Esophagus squamous epithelium (tissue), 4 donors: Measurements from ENCODE around the gene VASH2.

Experiments used
- CTCF ChIP-seq, 6 experiments: fragments of 450-650 bp in 4 of 6; fragments of 200-600 bp in 2 of 6; sonication (generic) in 2 of 6; IDR thresholded peaks; one replicate each; pipeline ENCODE4 v1.5.1; 2016 to 2019; ENCODE audit warnings: antibody characterized with exemption in 6 of 6, mild to moderate bottlenecking in 4 of 6, moderate library complexity in 4 of 6
- POLR2A ChIP-seq, 4 donors: fragments of 450-650 bp; IDR thresholded peaks; one replicate each; pipeline ENCODE4 v1.6.1; 2017; ENCODE audit warnings: antibody characterized with exemption in 4 of 4, mild to moderate bottlenecking in 4 of 4, moderate library complexity in 3 of 4

DNA sequence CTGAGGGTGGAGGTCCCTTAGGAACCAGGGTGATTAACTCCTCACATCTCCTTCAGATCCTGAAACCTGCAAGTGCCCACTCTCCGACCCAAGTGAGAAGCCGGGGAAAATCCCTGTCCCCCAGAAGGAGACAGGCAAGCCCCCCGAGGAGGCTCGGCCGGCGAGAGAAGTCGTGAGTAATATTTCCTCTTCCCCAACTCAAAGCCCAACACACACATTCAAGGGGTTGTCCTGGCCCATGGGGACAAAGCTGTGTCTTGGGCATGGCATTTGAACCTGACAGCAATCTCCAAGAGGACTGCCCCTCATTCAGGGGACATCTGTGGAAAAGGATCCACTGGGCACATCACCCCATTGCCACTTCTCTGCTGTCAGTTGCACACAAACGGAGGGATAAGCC, 23.6 kb downstream of the VASH2 start:
- no peak for TF ChIP-seq POLR2A (IDR thresholded peaks at IDR 0.05)
- no peak for TF ChIP-seq CTCF (IDR thresholded peaks at IDR 0.05)
